ENCODE results near the gene ACAN.

ACAN gene

GRCh38 chr15:88835646-88836045 is 32.4 kb downstream of the ACAN start:
- no peak for TF ChIP-seq CTCF (conservative IDR thresholded peaks at IDR 0.05; ENCODE audit: low read depth, low read length)
- DNase-seq (ENCODE audit: low read depth), result no peak
- H3K4me3 ChIP-seq (ENCODE audit: low read length), result no peak overlapping the region

- no peak for TF ChIP-seq CTCF (conservative IDR thresholded peaks at IDR 0.05; ENCODE audit: low read depth, low read length)
Measured at GRCh38 chr15:88838667-88839066, 35.4 kb downstream of the ACAN start.

DNA sequence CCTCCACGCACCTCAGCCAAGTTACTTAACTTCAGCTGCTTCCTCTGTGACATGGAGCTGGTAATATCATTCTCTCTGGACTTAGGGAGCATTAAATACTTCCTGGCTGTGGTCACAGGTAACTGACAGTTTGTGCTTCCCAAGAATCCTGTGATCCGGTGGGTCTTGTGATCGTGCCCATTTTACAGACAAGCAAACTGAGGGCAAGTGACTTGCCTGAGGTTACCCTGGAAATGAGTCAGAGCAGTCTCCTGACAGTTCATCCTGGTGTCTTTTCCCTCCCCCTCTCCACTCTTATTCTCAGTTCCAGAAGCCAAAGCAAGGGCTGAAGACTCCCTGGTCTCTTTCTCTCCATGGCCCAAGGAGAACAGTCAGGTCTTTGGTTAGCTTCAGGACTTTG is 35.9 kb downstream of the ACAN start:
- DNase-seq (ENCODE audit: low read depth), result no peak

More at GRCh38 chr15:88838667-88839066, 35.4 kb downstream of the ACAN start:
- no peak for DNase-seq (ENCODE audit: low read depth)
- no peak overlapping the region for H3K4me3 ChIP-seq (ENCODE audit: low read length)

DNA sequence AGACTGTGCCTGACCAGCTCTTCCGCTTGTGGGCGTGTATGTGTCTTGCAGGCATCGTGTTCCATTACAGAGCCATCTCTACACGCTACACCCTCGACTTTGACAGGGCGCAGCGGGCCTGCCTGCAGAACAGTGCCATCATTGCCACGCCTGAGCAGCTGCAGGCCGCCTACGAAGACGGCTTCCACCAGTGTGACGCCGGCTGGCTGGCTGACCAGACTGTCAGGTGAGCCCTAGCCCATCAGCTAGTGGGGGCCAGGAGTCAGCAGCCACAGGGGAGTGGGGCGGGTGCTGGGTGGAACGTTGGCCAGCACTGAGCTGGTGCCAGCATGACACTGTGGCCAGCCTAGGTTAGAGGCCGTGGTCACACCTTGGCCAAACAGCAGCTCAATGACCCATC is 36.7 kb downstream of the ACAN start:
- TF ChIP-seq CTCF (conservative IDR thresholded peaks at IDR 0.05; ENCODE audit: low read depth, low read length), result no peak
- no peak for DNase-seq (ENCODE audit: low read depth)
- no peak overlapping the region for H3K4me3 ChIP-seq (ENCODE audit: low read length)

More for the DNA sequence above, 35.9 kb downstream of the ACAN start:
- H3K4me3 ChIP-seq (ENCODE audit: low read length), result no peak overlapping the region
- TF ChIP-seq CTCF (conservative IDR thresholded peaks at IDR 0.05; ENCODE audit: low read depth, low read length), result no peak

- TF ChIP-seq CTCF (conservative IDR thresholded peaks at IDR 0.05; ENCODE audit: low read depth, low read length), result no peak
- DNase-seq (ENCODE audit: low read depth), result no peak
- no peak overlapping the region for H3K4me3 ChIP-seq (ENCODE audit: low read length)
Measured at GRCh38 chr15:88841236-88841635, 38.0 kb downstream of the ACAN start.

- DNase-seq (ENCODE audit: low read depth), result no peak
Measured at GRCh38 chr15:88842156-88842555, 38.9 kb downstream of the ACAN start.

More at GRCh38 chr15:88842156-88842555, 38.9 kb downstream of the ACAN start:
- H3K4me3 ChIP-seq (ENCODE audit: low read length), result no peak overlapping the region
- no peak for TF ChIP-seq CTCF (conservative IDR thresholded peaks at IDR 0.05; ENCODE audit: low read depth, low read length)
